K562 (cell line): ENCODE results near the gene PLSCR5. TPM values are rescaled to one million over a fixed set of nuclear protein-coding genes. Genes with fewer than 3 reads are reported as not detected.

Experiments used
- ATF7 ChIP-seq: fragments of 450-650 bp; IDR thresholded peaks from 2 replicates; pipeline ENCODE4 v1.7.1; 2014; ENCODE audit warnings: mild to moderate bottlenecking, moderate library complexity
- CBX1 ChIP-seq: sonication (generic); IDR thresholded peaks from 2 replicates; pipeline ENCODE4 v1.6.1; 2016; ENCODE audit warnings: antibody characterized with exemption, low read depth, mild to moderate bottlenecking
- DMBX1 ChIP-seq: fragments of 250-450 bp; sonication (Bioruptor Pico); IDR thresholded peaks from 2 replicates; pipeline ENCODE4 v1.8.0; 2022; ENCODE audit warnings: inconsistent platforms, mild to moderate bottlenecking, moderate library complexity, borderline replicate concordance
- EWSR1 ChIP-seq: fragments of 450-650 bp; IDR thresholded peaks from 2 replicates; pipeline ENCODE4 v1.6.1; 2018; ENCODE audit warnings: borderline replicate concordance, mild to moderate bottlenecking, low read depth, moderate library complexity; ENCODE audit not compliant: partially characterized antibody
- ILK ChIP-seq: fragments of 450-650 bp; IDR thresholded peaks from 2 replicates; pipeline ENCODE4 v1.6.1; 2016; ENCODE audit warnings: missing genetic modification characterization, low read depth, mild to moderate bottlenecking, missing compliant biosample characterization, moderate library complexity, borderline replicate concordance
- KHSRP ChIP-seq: fragments of 450-650 bp; IDR thresholded peaks from 2 replicates; pipeline ENCODE4 v1.6.1; 2017
- MTA1 ChIP-seq: fragments of 450-650 bp; IDR thresholded peaks from 2 replicates; pipeline ENCODE4 v1.6.1; 2017; ENCODE audit warnings: borderline replicate concordance
- NCOA4 ChIP-seq: fragments of 450-650 bp; IDR thresholded peaks from 2 replicates; pipeline ENCODE4 v1.6.1; 2018; ENCODE audit warnings: mild to moderate bottlenecking; ENCODE audit not compliant: partially characterized antibody
- NFRKB ChIP-seq: fragments of 450-650 bp; IDR thresholded peaks from 2 replicates; pipeline ENCODE4 v1.6.1; 2016; ENCODE audit warnings: low read depth
- NFXL1 ChIP-seq: fragments of 450-650 bp; formaldehyde crosslinking; IDR thresholded peaks from 2 replicates; pipeline ENCODE4 v1.4.0; 2021; ENCODE audit warnings: mild to moderate bottlenecking
- OTX1 ChIP-seq: fragments of 450-650 bp; formaldehyde crosslinking; IDR thresholded peaks from 2 replicates; pipeline ENCODE4 v1.4.0; 2022; ENCODE audit warnings: mild to moderate bottlenecking
- SIX5 ChIP-seq, 2 experiments: IDR thresholded peaks; 2 replicates each; pipeline ENCODE4 v1.6.1; 2011; ENCODE audit warnings: low read length in 2 of 2, borderline replicate concordance in 1 of 2, low read depth in 1 of 2, mild to moderate bottlenecking in 1 of 2, moderate library complexity in 1 of 2; ENCODE audit not compliant: insufficient read depth in 1 of 2
- TEAD2 ChIP-seq: fragments of 450-650 bp; IDR thresholded peaks from 2 replicates; pipeline ENCODE4 v1.6.1; 2016; ENCODE audit warnings: missing genetic modification characterization, control low read depth, missing compliant biosample characterization
- ZBTB17 ChIP-seq: fragments of 450-650 bp; formaldehyde crosslinking; IDR thresholded peaks from 2 replicates; pipeline ENCODE4 v1.4.0; 2020; ENCODE audit warnings: mild to moderate bottlenecking
- ZNF347 ChIP-seq: fragments of 450-650 bp; formaldehyde crosslinking; IDR thresholded peaks from 2 replicates; pipeline ENCODE4 v1.4.0; 2020; ENCODE audit warnings: low read depth, mild to moderate bottlenecking, moderate library complexity
- ZNF561 ChIP-seq: fragments of 450-650 bp; formaldehyde crosslinking; conservative IDR thresholded peaks from 2 replicates; pipeline ENCODE4 v1.4.0; 2020; ENCODE audit warnings: mild to moderate bottlenecking, moderate library complexity
- ZNF79 ChIP-seq: fragments of 250-450 bp; sonication (Bioruptor Pico); IDR thresholded peaks from 2 replicates; pipeline ENCODE4 v1.4.0; 2020; ENCODE audit warnings: low read depth, mild to moderate bottlenecking, moderate library complexity
- ZZZ3 ChIP-seq: fragments of 450-650 bp; IDR thresholded peaks from 2 replicates; pipeline ENCODE4 v1.6.1; 2016; ENCODE audit warnings: antibody characterized with exemption, mild to moderate bottlenecking, moderate library complexity
- polyA plus RNA-seq, 8 experiments: library from polyadenylated mRNA; depleted of rRNA in 4 of 8; stranded (reverse) in 5 of 8; unstranded in 3 of 8; fragments of >200 nt; fragmentation: Nextera tagmentation in 2 of 8; fragmentation: Illumina TruSeq in 1 of 8; extraction: Ambion mirVana in 2 of 8; extraction: Trizol in 1 of 8; gene quantifications; 2 replicates each; pipeline versions ENCODE4 v1.2.1 to v1.2.3, GENCODE V29; 2011 to 2014; ENCODE audit warnings: inconsistent platforms in 1 of 8, missing spikeins in 1 of 8
- total RNA-seq, 7 experiments: library from RNA; depleted of rRNA in 6 of 7; stranded (reverse); fragments of >200 nt in 6 of 7; fragmentation: Illumina TruSeq in 2 of 7; extraction: Trizol in 2 of 7; gene quantifications; 2 replicates each; pipeline versions ENCODE4 v1.2.1 to v1.2.3, GENCODE V29; 2011 to 2021; ENCODE audit warnings: low replicate concordance in 1 of 7
- TF ChIP-seq, protein P1 (sequence below): fragments of 450-650 bp; formaldehyde crosslinking; IDR thresholded peaks from 2 replicates; pipeline ENCODE4 v1.4.0; 2020; ENCODE audit warnings: mild to moderate bottlenecking, moderate library complexity
- TF ChIP-seq, protein P2 (sequence below), 2 experiments: fragments of 450-650 bp in 1 of 2; sonication (generic) in 1 of 2; formaldehyde crosslinking in 1 of 2; IDR thresholded peaks; 2 replicates each; pipeline versions ENCODE4 v1.7.1 to v1.9.0; 2016 to 2022; ENCODE audit warnings: inconsistent platforms in 1 of 2, mild to moderate bottlenecking in 1 of 2, missing genetic modification reagents in 1 of 2

PLSCR5 gene
- total and polyA plus RNA-seq, 9 of the 15 experiments (the other 6 are each of a cell fraction or from before 2014, with no cell fraction given), result not detected

DNA sequence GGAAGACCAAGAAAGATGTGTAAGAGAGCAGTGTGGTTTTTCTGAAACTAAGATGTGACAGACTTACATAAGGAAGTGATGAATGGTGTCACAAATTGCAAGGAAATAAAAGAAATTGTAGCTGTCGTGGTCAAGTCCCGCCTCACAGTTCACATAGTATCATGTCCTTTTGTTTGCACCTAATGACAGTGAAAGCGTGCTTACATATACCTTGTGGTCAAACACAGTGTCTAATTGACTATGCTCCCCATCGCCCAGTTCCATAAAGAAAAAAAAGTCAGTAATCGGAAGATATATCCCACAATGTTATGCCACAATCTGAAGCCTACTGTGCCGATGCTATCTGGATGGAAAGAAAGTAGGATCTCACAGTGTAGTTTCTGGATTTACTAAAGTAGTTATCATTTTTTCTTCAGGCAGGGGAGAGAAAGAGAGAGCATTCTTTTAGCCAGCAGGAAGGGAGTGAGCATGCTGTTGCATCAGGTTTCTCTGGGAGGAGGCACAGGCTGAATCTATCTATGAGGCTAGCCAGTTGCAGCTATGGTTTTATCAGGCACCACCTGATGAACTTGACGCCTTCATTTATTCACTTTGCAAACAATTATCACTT is 50.9 kb downstream of the PLSCR5 start (continued):
- TF ChIP-seq ZNF561 (no peak), DMBX1 (CRISPR knock-in tag) (no peak), ATF7 (peak; percentile 68; the same call in 1 of the 2 replicates), ILK (tag) (no peak), ZBTB17 (CRISPR knock-in tag) (no peak), EWSR1 (no peak), MTA1 (no peak), OTX1 (CRISPR knock-in tag) (no peak), ZNF347 (CRISPR knock-in tag) (no peak), ZNF79 (CRISPR knock-in tag) (no peak), KHSRP (no peak), CBX1 (no peak; the same call in 1 of the 2 replicates), NFXL1 (CRISPR knock-in tag) (no peak), ZZZ3 (no peak), TEAD2 (tag) (no peak), NCOA4 (no peak), SIX5 (IDR thresholded peaks at IDR 0.05; ENCODE audit: borderline replicate concordance in 1 of 2, insufficient read depth in 1 of 2, low read depth in 1 of 2, low read length in 2 of 2) (no peak), NFRKB (peak; percentile 80; the same call in 1 of the 2 replicates)
- TF ChIP-seq, protein P1, sequence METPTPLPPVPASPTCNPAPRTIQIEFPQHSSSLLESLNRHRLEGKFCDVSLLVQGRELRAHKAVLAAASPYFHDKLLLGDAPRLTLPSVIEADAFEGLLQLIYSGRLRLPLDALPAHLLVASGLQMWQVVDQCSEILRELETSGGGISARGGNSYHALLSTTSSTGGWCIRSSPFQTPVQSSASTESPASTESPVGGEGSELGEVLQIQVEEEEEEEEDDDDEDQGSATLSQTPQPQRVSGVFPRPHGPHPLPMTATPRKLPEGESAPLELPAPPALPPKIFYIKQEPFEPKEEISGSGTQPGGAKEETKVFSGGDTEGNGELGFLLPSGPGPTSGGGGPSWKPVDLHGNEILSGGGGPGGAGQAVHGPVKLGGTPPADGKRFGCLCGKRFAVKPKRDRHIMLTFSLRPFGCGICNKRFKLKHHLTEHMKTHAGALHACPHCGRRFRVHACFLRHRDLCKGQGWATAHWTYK (CRISPR knock-in tag), result no peak
- TF ChIP-seq, protein P2, sequence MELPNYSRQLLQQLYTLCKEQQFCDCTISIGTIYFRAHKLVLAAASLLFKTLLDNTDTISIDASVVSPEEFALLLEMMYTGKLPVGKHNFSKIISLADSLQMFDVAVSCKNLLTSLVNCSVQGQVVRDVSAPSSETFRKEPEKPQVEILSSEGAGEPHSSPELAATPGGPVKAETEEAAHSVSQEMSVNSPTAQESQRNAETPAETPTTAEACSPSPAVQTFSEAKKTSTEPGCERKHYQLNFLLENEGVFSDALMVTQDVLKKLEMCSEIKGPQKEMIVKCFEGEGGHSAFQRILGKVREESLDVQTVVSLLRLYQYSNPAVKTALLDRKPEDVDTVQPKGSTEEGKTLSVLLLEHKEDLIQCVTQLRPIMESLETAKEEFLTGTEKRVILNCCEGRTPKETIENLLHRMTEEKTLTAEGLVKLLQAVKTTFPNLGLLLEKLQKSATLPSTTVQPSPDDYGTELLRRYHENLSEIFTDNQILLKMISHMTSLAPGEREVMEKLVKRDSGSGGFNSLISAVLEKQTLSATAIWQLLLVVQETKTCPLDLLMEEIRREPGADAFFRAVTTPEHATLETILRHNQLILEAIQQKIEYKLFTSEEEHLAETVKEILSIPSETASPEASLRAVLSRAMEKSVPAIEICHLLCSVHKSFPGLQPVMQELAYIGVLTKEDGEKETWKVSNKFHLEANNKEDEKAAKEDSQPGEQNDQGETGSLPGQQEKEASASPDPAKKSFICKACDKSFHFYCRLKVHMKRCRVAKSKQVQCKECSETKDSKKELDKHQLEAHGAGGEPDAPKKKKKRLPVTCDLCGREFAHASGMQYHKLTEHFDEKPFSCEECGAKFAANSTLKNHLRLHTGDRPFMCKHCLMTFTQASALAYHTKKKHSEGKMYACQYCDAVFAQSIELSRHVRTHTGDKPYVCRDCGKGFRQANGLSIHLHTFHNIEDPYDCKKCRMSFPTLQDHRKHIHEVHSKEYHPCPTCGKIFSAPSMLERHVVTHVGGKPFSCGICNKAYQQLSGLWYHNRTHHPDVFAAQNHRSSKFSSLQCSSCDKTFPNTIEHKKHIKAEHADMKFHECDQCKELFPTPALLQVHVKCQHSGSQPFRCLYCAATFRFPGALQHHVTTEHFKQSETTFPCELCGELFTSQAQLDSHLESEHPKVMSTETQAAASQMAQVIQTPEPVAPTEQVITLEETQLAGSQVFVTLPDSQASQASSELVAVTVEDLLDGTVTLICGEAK (IDR thresholded peaks at IDR 0.05), result no peak
- TF ChIP-seq, protein P2 (CRISPR knock-in tag; IDR thresholded peaks at IDR 0.05), result no peak
